Neural progenitor cell (in vitro differentiated cells): Measurements from ENCODE around the gene CDC42SE2.

Source experiments
- EZH2 ChIP-seq: fragments of 200-600 bp; sonication (generic); IDR thresholded peaks from 2 replicates; pipeline ENCODE4 v1.6.1; 2017; ENCODE audit warnings: antibody characterized with exemption, mild to moderate bottlenecking, moderate library complexity
- EZH2phosphoT487 ChIP-seq: fragments of 200-600 bp; sonication (generic); IDR thresholded peaks from 2 replicates; pipeline ENCODE4 v1.6.1; 2017; ENCODE audit warnings: antibody characterized with exemption
- TF ChIP-seq, protein P1 (sequence below): fragments of 200-600 bp; sonication (generic); IDR thresholded peaks from 2 replicates; pipeline ENCODE4 v1.5.1; 2017; ENCODE audit warnings: antibody characterized with exemption, mild to moderate bottlenecking

DNA sequence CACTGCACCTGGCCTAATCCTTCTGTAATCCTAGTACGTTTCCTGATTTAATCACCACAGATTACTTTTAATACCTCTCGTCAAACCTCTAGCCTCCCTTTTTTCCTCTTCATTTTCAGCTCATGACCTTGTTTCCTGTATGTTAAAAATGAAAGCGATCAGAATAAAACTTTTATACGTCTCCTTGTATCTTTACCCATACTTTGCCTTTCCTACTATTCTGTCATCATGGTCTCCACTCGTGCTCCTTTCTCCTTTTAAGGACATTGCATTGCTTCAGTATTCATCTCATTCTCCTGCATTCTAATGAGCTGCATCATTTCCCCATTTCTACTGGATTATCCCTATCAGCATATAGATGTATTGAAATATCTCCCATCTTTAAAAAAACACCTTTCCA, 8.5 kb downstream of the CDC42SE2 start:
- TF ChIP-seq EZH2 (no peak), EZH2phosphoT487 (no peak)
- TF ChIP-seq, protein P1, sequence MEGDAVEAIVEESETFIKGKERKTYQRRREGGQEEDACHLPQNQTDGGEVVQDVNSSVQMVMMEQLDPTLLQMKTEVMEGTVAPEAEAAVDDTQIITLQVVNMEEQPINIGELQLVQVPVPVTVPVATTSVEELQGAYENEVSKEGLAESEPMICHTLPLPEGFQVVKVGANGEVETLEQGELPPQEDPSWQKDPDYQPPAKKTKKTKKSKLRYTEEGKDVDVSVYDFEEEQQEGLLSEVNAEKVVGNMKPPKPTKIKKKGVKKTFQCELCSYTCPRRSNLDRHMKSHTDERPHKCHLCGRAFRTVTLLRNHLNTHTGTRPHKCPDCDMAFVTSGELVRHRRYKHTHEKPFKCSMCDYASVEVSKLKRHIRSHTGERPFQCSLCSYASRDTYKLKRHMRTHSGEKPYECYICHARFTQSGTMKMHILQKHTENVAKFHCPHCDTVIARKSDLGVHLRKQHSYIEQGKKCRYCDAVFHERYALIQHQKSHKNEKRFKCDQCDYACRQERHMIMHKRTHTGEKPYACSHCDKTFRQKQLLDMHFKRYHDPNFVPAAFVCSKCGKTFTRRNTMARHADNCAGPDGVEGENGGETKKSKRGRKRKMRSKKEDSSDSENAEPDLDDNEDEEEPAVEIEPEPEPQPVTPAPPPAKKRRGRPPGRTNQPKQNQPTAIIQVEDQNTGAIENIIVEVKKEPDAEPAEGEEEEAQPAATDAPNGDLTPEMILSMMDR: no peak
